ENCODE results near the gene IRF2BP2. TPM values are rescaled to one million over a fixed set of nuclear protein-coding genes. Genes with fewer than 3 reads are reported as not detected.

The IRF2BP2 gene
- total and polyA plus RNA-seq, 10 of the 15 experiments (the other 5 are each of a cell fraction or from before 2014, with no cell fraction given) = 7.5 to 114 (median 52.3) TPM

DNA sequence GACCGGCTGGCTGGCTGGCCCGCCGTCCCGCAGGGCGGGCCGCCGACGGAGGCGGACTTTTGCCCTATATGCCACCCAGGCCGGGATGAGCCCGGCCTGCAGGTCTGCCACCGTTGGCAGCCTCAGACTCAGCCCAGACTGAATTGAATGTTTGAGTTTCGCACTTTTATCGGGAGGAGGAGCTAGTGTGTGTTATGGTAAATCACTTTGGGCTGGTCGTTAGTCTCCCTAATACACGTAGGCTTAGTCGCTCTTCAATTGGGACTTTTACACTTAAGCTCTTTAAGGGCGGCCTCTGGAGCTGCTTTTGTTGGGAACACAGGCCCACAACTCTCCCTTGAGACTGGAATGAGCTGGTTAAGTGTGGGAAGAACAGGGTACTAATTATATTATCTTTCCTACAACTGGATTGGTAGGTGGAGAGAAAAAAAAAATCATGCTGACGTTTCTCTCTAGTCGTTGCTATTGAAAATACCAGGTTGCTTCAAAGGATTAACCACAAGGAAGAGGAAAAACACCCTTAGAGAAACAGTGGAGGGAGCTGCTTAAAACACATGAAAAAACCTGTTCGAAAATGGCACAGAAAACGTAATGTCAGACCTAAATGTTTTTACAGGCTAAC, 1.4 kb upstream of the IRF2BP2 start (continued):
- TF ChIP-seq, protein P1, sequence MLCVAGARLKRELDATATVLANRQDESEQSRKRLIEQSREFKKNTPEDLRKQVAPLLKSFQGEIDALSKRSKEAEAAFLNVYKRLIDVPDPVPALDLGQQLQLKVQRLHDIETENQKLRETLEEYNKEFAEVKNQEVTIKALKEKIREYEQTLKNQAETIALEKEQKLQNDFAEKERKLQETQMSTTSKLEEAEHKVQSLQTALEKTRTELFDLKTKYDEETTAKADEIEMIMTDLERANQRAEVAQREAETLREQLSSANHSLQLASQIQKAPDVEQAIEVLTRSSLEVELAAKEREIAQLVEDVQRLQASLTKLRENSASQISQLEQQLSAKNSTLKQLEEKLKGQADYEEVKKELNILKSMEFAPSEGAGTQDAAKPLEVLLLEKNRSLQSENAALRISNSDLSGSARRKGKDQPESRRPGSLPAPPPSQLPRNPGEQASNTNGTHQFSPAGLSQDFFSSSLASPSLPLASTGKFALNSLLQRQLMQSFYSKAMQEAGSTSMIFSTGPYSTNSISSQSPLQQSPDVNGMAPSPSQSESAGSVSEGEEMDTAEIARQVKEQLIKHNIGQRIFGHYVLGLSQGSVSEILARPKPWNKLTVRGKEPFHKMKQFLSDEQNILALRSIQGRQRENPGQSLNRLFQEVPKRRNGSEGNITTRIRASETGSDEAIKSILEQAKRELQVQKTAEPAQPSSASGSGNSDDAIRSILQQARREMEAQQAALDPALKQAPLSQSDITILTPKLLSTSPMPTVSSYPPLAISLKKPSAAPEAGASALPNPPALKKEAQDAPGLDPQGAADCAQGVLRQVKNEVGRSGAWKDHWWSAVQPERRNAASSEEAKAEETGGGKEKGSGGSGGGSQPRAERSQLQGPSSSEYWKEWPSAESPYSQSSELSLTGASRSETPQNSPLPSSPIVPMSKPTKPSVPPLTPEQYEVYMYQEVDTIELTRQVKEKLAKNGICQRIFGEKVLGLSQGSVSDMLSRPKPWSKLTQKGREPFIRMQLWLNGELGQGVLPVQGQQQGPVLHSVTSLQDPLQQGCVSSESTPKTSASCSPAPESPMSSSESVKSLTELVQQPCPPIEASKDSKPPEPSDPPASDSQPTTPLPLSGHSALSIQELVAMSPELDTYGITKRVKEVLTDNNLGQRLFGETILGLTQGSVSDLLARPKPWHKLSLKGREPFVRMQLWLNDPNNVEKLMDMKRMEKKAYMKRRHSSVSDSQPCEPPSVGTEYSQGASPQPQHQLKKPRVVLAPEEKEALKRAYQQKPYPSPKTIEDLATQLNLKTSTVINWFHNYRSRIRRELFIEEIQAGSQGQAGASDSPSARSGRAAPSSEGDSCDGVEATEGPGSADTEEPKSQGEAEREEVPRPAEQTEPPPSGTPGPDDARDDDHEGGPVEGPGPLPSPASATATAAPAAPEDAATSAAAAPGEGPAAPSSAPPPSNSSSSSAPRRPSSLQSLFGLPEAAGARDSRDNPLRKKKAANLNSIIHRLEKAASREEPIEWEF (IDR thresholded peaks at IDR 0.05; ENCODE audit: insufficient replicate concordance, low read depth, low read length) = no peak
- TF ChIP-seq, protein P2, sequence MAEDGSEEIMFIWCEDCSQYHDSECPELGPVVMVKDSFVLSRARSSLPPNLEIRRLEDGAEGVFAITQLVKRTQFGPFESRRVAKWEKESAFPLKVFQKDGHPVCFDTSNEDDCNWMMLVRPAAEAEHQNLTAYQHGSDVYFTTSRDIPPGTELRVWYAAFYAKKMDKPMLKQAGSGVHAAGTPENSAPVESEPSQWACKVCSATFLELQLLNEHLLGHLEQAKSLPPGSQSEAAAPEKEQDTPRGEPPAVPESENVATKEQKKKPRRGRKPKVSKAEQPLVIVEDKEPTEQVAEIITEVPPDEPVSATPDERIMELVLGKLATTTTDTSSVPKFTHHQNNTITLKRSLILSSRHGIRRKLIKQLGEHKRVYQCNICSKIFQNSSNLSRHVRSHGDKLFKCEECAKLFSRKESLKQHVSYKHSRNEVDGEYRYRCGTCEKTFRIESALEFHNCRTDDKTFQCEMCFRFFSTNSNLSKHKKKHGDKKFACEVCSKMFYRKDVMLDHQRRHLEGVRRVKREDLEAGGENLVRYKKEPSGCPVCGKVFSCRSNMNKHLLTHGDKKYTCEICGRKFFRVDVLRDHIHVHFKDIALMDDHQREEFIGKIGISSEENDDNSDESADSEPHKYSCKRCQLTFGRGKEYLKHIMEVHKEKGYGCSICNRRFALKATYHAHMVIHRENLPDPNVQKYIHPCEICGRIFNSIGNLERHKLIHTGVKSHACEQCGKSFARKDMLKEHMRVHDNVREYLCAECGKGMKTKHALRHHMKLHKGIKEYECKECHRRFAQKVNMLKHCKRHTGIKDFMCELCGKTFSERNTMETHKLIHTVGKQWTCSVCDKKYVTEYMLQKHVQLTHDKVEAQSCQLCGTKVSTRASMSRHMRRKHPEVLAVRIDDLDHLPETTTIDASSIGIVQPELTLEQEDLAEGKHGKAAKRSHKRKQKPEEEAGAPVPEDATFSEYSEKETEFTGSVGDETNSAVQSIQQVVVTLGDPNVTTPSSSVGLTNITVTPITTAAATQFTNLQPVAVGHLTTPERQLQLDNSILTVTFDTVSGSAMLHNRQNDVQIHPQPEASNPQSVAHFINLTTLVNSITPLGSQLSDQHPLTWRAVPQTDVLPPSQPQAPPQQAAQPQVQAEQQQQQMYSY (CRISPR knock-in tag; IDR thresholded peaks at IDR 0.05) = no peak; the same call in 1 of the 2 replicates
- TF ChIP-seq ESRRA (IDR thresholded peaks at IDR 0.05; ENCODE audit: low read length) (no peak), HCFC1 (IDR thresholded peaks at IDR 0.05; ENCODE audit: low read length) (no peak), FOXK2 (IDR thresholded peaks at IDR 0.05) (no peak), SP1 (IDR thresholded peaks at IDR 0.05; ENCODE audit: low read depth, low read length) (no peak), FOS (IDR thresholded peaks at IDR 0.05; ENCODE audit: borderline replicate concordance, extremely low read depth, insufficient read length) (no peak), TAF1 (IDR thresholded peaks at IDR 0.05; ENCODE audit: borderline replicate concordance, low read depth, low read length) (peak; percentile 44; the same call in 1 of the 2 replicates), ZSCAN29 (IDR thresholded peaks at IDR 0.05) (no peak), HDGF (IDR thresholded peaks at IDR 0.05) (0 out of 2 replicates have a peak, but pooled peaks have one; percentile 38)
- TF ChIP-seq, protein P3, sequence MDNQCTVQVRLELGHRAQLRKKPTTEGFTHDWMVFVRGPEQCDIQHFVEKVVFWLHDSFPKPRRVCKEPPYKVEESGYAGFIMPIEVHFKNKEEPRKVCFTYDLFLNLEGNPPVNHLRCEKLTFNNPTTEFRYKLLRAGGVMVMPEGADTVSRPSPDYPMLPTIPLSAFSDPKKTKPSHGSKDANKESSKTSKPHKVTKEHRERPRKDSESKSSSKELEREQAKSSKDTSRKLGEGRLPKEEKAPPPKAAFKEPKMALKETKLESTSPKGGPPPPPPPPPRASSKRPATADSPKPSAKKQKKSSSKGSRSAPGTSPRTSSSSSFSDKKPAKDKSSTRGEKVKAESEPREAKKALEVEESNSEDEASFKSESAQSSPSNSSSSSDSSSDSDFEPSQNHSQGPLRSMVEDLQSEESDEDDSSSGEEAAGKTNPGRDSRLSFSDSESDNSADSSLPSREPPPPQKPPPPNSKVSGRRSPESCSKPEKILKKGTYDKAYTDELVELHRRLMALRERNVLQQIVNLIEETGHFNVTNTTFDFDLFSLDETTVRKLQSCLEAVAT (IDR thresholded peaks at IDR 0.05) = peak; percentile 85; the same call in 1 of the 2 replicates
- TF ChIP-seq, protein P4, sequence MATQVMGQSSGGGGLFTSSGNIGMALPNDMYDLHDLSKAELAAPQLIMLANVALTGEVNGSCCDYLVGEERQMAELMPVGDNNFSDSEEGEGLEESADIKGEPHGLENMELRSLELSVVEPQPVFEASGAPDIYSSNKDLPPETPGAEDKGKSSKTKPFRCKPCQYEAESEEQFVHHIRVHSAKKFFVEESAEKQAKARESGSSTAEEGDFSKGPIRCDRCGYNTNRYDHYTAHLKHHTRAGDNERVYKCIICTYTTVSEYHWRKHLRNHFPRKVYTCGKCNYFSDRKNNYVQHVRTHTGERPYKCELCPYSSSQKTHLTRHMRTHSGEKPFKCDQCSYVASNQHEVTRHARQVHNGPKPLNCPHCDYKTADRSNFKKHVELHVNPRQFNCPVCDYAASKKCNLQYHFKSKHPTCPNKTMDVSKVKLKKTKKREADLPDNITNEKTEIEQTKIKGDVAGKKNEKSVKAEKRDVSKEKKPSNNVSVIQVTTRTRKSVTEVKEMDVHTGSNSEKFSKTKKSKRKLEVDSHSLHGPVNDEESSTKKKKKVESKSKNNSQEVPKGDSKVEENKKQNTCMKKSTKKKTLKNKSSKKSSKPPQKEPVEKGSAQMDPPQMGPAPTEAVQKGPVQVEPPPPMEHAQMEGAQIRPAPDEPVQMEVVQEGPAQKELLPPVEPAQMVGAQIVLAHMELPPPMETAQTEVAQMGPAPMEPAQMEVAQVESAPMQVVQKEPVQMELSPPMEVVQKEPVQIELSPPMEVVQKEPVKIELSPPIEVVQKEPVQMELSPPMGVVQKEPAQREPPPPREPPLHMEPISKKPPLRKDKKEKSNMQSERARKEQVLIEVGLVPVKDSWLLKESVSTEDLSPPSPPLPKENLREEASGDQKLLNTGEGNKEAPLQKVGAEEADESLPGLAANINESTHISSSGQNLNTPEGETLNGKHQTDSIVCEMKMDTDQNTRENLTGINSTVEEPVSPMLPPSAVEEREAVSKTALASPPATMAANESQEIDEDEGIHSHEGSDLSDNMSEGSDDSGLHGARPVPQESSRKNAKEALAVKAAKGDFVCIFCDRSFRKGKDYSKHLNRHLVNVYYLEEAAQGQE (IDR thresholded peaks at IDR 0.05; ENCODE audit: low read depth, low read length) = no peak
- TF ChIP-seq, protein P5, sequence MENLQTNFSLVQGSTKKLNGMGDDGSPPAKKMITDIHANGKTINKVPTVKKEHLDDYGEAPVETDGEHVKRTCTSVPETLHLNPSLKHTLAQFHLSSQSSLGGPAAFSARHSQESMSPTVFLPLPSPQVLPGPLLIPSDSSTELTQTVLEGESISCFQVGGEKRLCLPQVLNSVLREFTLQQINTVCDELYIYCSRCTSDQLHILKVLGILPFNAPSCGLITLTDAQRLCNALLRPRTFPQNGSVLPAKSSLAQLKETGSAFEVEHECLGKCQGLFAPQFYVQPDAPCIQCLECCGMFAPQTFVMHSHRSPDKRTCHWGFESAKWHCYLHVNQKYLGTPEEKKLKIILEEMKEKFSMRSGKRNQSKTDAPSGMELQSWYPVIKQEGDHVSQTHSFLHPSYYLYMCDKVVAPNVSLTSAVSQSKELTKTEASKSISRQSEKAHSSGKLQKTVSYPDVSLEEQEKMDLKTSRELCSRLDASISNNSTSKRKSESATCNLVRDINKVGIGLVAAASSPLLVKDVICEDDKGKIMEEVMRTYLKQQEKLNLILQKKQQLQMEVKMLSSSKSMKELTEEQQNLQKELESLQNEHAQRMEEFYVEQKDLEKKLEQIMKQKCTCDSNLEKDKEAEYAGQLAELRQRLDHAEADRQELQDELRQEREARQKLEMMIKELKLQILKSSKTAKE (IDR thresholded peaks at IDR 0.05; ENCODE audit: low read depth, poor library complexity, severe bottlenecking) = peak; percentile 21
